Measurements from ENCODE around the gene GJC2. TPM values are rescaled to one million over a fixed set of nuclear protein-coding genes. Genes with fewer than 3 reads are reported as not detected.
A peak's percentile ranks its signal among the peaks of the same experiment; 100 is the strongest.

Gene GJC2
- total RNA-seq, 1 donor from 2014 or later = 0.65 TPM

- DNase-seq (ENCODE audit: low read depth, low spot score) = no peak
- peaks cover 17% of the 10 kb centered on the region for H3K4me1 Mint-ChIP-seq
- H3K9me3 Mint-ChIP-seq = no peaks in the 10 kb centered on the region
- peaks cover 8% of the 10 kb centered on the region for H3K27me3 Mint-ChIP-seq (ENCODE audit: low read depth)
- H3K4me3 Mint-ChIP-seq = peak overlapping the region; percentile 55
- peak overlapping the region; percentile 57 for H3K27ac Mint-ChIP-seq (ENCODE audit: unreplicated experiment)
- TF ChIP-seq CTCF (conservative IDR thresholded peaks at IDR 0.05) = no peak
- H3K36me3 Mint-ChIP-seq (ENCODE audit: low read depth) = no peaks in the 10 kb centered on the region
These were observed 6.1 kb upstream of the GJC2 start for GRCh38 chr1:228143480-228144192.

- Mint-ChIP-seq H3K27ac (ENCODE audit: unreplicated experiment) (peak overlapping the region; percentile 57), H3K4me1 (peaks cover 17% of the 10 kb centered on the region), H3K27me3 (ENCODE audit: low read depth) (peaks cover 6% of the 10 kb centered on the region), H3K9me3 (no peaks in the 10 kb centered on the region), H3K36me3 (ENCODE audit: low read depth) (no peaks in the 10 kb centered on the region), H3K4me3 (peak overlapping the region; percentile 55)
- TF ChIP-seq CTCF (conservative IDR thresholded peaks at IDR 0.05) = no peak
- DNase-seq (ENCODE audit: low read depth, low spot score) = no peak
These were observed 5.3 kb upstream of the GJC2 start for GRCh38 chr1:228144193-228144992.

GRCh38 chr1:228144993-228145343 lies 4.8 kb upstream of the GJC2 start:
- TF ChIP-seq CTCF (conservative IDR thresholded peaks at IDR 0.05) = no peak
- Mint-ChIP-seq H3K9me3 (no peaks in the 10 kb centered on the region), H3K36me3 (ENCODE audit: low read depth) (no peaks in the 10 kb centered on the region), H3K27ac (ENCODE audit: unreplicated experiment) (no peak overlapping the region), H3K4me3 (no peak overlapping the region), H3K27me3 (ENCODE audit: low read depth) (peaks cover under 1% of the 10 kb centered on the region), H3K4me1 (peaks cover 11% of the 10 kb centered on the region)
- no peak for DNase-seq (ENCODE audit: low read depth, low spot score)

GRCh38 chr1:228145463-228146416 lies 4.0 kb upstream of the GJC2 start:
- no peak for DNase-seq (ENCODE audit: low read depth, low spot score)
- H3K36me3 Mint-ChIP-seq (ENCODE audit: low read depth) = no peaks in the 10 kb centered on the region
- H3K27me3 Mint-ChIP-seq (ENCODE audit: low read depth) = no peaks in the 10 kb centered on the region
- no peak overlapping the region for H3K4me3 Mint-ChIP-seq
- H3K4me1 Mint-ChIP-seq = peaks cover 10% of the 10 kb centered on the region
- no peak for TF ChIP-seq CTCF (conservative IDR thresholded peaks at IDR 0.05)
- no peaks in the 10 kb centered on the region for H3K9me3 Mint-ChIP-seq
- H3K27ac Mint-ChIP-seq (ENCODE audit: unreplicated experiment) = no peak overlapping the region

GRCh38 chr1:228146417-228147150 lies 3.1 kb upstream of the GJC2 start:
- Mint-ChIP-seq H3K4me1 (peaks cover 5% of the 10 kb centered on the region), H3K27ac (ENCODE audit: unreplicated experiment) (peak overlapping the region; percentile 12), H3K4me3 (no peak overlapping the region), H3K36me3 (ENCODE audit: low read depth) (no peaks in the 10 kb centered on the region), H3K9me3 (no peaks in the 10 kb centered on the region), H3K27me3 (ENCODE audit: low read depth) (no peaks in the 10 kb centered on the region)
- DNase-seq (ENCODE audit: low read depth, low spot score) = no peak
- TF ChIP-seq CTCF (conservative IDR thresholded peaks at IDR 0.05) = no peak

All from neural crest cell (in vitro differentiated cells).